Lower lobe of right lung (tissue), 2 donors: ENCODE measurements around the gene JCHAIN. TPM values are rescaled to one million over a fixed set of nuclear protein-coding genes. Genes with fewer than 3 reads are reported as not detected.

Source experiments
- ATAC-seq, 2 donors: fragments of 200-7000 bp; cut with Tn5 transposase; one replicate each; pipeline ENCODE4 v1.9.1; 2020 to 2022; ENCODE audit warnings: mild to moderate bottlenecking in 2 of 2, moderate library complexity in 2 of 2
- DNase-seq: peaks from one replicate; pipeline ENCODE4 v3.0.0-alpha.2; 2020
- H3K27ac ChIP-seq: fragments of 200-600 bp; one replicate; pipeline ENCODE4 v1.8.0; 2022
- H3K27me3 ChIP-seq: fragments of 200-600 bp; one replicate; pipeline ENCODE4 v1.8.0; 2022; ENCODE audit warnings: low read depth
- H3K36me3 ChIP-seq: fragments of 200-600 bp; one replicate; pipeline ENCODE4 v1.8.0; 2022; ENCODE audit warnings: mild to moderate bottlenecking
- H3K4me1 ChIP-seq: fragments of 200-600 bp; one replicate; pipeline ENCODE4 v1.8.0; 2022
- H3K4me3 ChIP-seq: fragments of 200-600 bp; one replicate; pipeline ENCODE4 v1.8.0; 2022; ENCODE audit warnings: mild to moderate bottlenecking
- H3K9me3 ChIP-seq: fragments of 200-600 bp; one replicate; pipeline ENCODE4 v1.8.0; 2022
- intact Hi-C: fragments of 100-400 bp; cut with DNase I; formaldehyde crosslinking; loops from one replicate; pipeline ENCODE4 v1.11.0; 2022
- total RNA-seq: library from RNA; stranded (reverse); fragmentation: NEBNext Ultra II Directional; extraction: Animal tissue kit (Norgen Biotek cat#: 25700); gene quantifications from one replicate; pipeline ENCODE4 v1.2.1, GENCODE V29; 2021
- TF ChIP-seq, protein P1 (sequence below): fragments of 200-600 bp; IDR thresholded peaks from one replicate; pipeline ENCODE4 v1.8.0; 2022; ENCODE audit warnings: antibody characterized with exemption, mild to moderate bottlenecking
- donor health status: DM: no; HTN: yes; CAD: no; lungs with severe emphysema.

JCHAIN gene
- total RNA-seq, 1 donor from 2014 or later: 191 TPM

DNA sequence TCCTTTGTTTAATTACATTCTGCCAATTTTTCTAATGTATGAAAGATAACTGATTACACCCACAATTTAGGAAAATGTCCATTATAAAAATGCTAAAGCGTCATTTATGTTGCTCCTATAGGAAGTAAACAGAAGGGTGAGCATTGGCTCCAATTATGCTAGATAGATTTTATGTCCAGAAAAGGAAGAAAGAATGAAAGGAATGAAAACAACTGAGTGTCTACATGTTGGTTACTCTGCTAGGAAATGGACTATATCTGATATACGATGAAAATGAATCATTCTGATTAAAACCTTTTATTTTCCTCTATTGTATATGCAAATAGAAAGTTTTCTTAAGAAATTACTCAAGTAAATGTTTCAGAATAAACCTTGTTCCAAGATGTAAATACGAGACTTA lies 36.1 kb downstream of the JCHAIN start:
- no peak for ATAC-seq
- no peak for DNase-seq
- H3K4me3 ChIP-seq: no peak overlapping the region
- no peak overlapping the region for H3K27ac ChIP-seq
- intact Hi-C loops: no loop called here
- no peaks in the 10 kb centered on the region for H3K9me3 ChIP-seq
- no peaks in the 10 kb centered on the region for H3K4me1 ChIP-seq
- H3K27me3 ChIP-seq: no peaks in the 10 kb centered on the region
- TF ChIP-seq, protein P1, sequence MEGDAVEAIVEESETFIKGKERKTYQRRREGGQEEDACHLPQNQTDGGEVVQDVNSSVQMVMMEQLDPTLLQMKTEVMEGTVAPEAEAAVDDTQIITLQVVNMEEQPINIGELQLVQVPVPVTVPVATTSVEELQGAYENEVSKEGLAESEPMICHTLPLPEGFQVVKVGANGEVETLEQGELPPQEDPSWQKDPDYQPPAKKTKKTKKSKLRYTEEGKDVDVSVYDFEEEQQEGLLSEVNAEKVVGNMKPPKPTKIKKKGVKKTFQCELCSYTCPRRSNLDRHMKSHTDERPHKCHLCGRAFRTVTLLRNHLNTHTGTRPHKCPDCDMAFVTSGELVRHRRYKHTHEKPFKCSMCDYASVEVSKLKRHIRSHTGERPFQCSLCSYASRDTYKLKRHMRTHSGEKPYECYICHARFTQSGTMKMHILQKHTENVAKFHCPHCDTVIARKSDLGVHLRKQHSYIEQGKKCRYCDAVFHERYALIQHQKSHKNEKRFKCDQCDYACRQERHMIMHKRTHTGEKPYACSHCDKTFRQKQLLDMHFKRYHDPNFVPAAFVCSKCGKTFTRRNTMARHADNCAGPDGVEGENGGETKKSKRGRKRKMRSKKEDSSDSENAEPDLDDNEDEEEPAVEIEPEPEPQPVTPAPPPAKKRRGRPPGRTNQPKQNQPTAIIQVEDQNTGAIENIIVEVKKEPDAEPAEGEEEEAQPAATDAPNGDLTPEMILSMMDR: no peak
- no peaks in the 10 kb centered on the region for H3K36me3 ChIP-seq

DNA sequence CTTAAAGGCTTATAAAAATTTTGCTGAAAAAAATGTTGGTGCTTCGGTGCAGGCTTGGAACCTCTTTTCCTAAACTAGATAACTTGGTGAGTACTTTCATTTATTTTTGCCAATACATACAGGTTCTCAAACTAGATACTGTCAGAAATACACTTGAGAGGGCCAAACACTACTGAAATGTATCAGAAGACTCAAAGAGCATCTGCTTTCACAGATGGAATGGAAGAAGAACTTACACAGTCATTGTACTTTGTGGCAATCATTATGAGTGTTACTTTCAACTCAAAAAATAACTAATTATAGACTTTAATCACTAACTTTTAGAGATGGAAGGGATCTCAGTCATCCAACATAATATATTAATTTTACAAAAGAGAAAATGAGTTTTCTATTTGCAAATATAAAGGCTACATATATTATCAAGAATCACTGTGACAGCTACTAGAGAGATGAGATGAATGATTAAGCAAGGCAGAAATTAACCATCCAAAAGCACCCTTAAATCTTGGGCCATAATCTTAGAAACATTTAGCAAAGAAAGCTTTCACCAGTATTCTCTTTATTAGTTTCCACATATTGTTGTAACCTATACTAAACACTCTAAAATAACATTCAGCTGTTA lies 36.7 kb downstream of the JCHAIN start:
- H3K9me3 ChIP-seq: no peaks in the 10 kb centered on the region
- H3K27me3 ChIP-seq: no peaks in the 10 kb centered on the region
- H3K27ac ChIP-seq: no peak overlapping the region
- DNase-seq: no peak
- H3K4me3 ChIP-seq: no peak overlapping the region
- intact Hi-C loops: no loop called here
- TF ChIP-seq, protein P1: no peak
- no peaks in the 10 kb centered on the region for H3K4me1 ChIP-seq
- ATAC-seq: no peak
- no peaks in the 10 kb centered on the region for H3K36me3 ChIP-seq

DNA sequence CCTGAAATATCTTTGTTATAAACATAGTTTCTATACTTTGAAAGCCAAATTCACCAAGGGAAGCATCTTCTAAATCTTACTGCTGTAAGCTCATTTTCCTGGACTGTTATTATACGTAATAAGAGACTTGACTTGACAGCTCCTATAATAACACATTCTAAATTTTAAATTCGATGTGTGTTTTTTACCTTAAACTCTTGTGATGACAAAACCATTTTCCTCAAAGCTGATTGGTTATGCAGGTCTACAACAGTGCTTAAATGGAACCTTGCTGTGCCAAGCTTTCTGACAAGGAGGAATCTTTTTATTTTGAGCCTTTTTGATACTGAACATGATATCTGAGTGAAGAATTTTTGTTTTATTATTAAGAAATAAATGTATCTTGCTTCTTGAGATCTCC lies 37.9 kb downstream of the JCHAIN start, which contains the start of gene ENAM:
ENAM (plus strand) TSS at position 301 of the 400 bp plus-strand sequence. CDS start 757 bp downstream, outside the sequence.
- no peak within 1 kb of the TSS for H3K4me3 ChIP-seq
- intact Hi-C loops: no loop called here
- H3K9me3 ChIP-seq: no peaks in the 10 kb centered on the region
- H3K27me3 ChIP-seq: no peaks in the 10 kb centered on the region
- no peak within 1 kb of the TSS for H3K27ac ChIP-seq
- no peaks in the 10 kb centered on the region for H3K36me3 ChIP-seq
- ATAC-seq (no peak), DNase-seq (no peak)
- H3K4me1 ChIP-seq: no peaks in the 10 kb centered on the region
- TF ChIP-seq, protein P1: no peak

DNA sequence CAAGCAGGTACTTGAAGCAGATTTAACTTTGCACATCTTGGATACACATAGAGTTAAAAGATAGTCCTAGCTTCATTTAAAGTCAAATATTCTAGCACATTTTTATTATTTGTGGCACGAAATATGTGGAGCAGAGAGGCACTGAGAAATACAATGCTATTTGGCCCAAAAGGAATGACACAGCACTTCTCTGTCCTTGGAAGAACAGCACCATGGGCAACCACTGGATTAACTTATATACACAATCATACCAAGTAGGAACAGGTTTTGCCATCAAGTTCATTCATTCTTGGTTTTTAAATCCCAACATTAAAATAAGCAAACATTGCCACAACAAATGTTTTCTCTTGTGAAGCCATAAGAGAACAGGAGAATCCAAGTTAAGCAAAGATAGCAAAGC lies 38.7 kb downstream of the JCHAIN start:
- DNase-seq: no peak
- no peak overlapping the region for H3K4me3 ChIP-seq
- no peaks in the 10 kb centered on the region for H3K36me3 ChIP-seq
- H3K27ac ChIP-seq: no peak overlapping the region
- no peaks in the 10 kb centered on the region for H3K9me3 ChIP-seq
- no peak for ATAC-seq
- H3K27me3 ChIP-seq: no peaks in the 10 kb centered on the region
- TF ChIP-seq, protein P1: no peak
- intact Hi-C loops: no loop called here
- H3K4me1 ChIP-seq: no peaks in the 10 kb centered on the region

DNA sequence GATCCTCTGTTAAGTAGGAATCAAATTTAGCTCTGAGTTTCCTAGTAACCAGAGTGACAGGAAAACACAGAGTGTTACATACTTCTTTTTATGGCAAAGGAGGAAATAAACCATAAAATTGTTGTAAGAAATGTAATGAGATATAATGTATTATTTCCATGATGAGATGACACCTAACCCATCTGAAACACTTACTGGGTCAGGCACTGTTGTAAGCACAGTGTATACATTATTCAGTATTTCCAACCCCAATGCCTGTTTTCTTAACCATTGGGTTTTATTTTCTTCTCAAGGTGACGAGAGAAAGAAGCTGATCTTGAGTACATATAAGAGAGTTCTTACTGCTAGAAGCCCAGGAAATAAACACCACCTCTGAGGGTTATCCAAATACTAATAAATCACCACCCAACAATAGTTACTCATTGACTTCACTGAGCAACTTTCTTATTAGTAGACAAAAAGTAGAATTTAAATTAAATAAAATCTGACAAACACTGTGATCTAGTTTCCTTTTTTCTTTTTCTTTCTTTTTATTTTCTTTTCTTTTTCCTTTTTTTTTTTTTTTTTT lies 42.0 kb downstream of the JCHAIN start:
- no peaks in the 10 kb centered on the region for H3K9me3 ChIP-seq
- intact Hi-C loops: no loop called here
- H3K27me3 ChIP-seq: no peaks in the 10 kb centered on the region
- H3K27ac ChIP-seq: no peak overlapping the region
- ATAC-seq (no peak), DNase-seq (no peak)
- H3K4me3 ChIP-seq: no peak overlapping the region
- TF ChIP-seq, protein P1: no peak
- no peaks in the 10 kb centered on the region for H3K4me1 ChIP-seq
- H3K36me3 ChIP-seq: no peaks in the 10 kb centered on the region
